Breast epithelium (tissue), 4 donors: ENCODE measurements around the gene SLC6A9. TPM values are rescaled to one million over a fixed set of nuclear protein-coding genes. Genes with fewer than 3 reads are reported as not detected.

Source experiments
- DNase-seq, 2 donors: peaks; one replicate each; pipeline ENCODE4 v3.0.0-alpha.2; 2019; ENCODE audit warnings: low spot score in 2 of 2
- H3K27ac ChIP-seq, 2 donors: fragments of 200-600 bp; sonication (generic) in 1 of 2; one replicate each; pipeline ENCODE4 v1.5.1; 2016 to 2019; ENCODE audit warnings: mild to moderate bottlenecking in 1 of 2
- H3K27me3 ChIP-seq, 2 donors: fragments of 200-600 bp; sonication (generic) in 1 of 2; one replicate each; pipeline versions ENCODE4 v1.5.1 to v1.6.0; 2017 to 2019; ENCODE audit warnings: control low read depth in 1 of 2, mild to moderate bottlenecking in 1 of 2
- H3K36me3 ChIP-seq: fragments of 200-600 bp; one replicate; pipeline ENCODE4 v1.5.1; 2019
- H3K4me1 ChIP-seq, 2 donors: fragments of 200-600 bp; sonication (generic); one replicate each; pipeline ENCODE4 v1.5.1; 2016 to 2019; ENCODE audit warnings: control low read depth in 1 of 2
- H3K4me3 ChIP-seq, 3 donors: fragments of 200-600 bp; sonication (generic); 1 replicate in 2 of 3; 2 replicates in 1 of 3; pipeline ENCODE4 v1.5.1; 2016 to 2019; ENCODE audit warnings: mild to moderate bottlenecking in 3 of 3, moderate library complexity in 2 of 3
- H3K9me3 ChIP-seq, 2 donors: fragments of 200-600 bp; sonication (generic) in 1 of 2; one replicate each; pipeline ENCODE4 v1.5.1; 2016 to 2019; ENCODE audit warnings: control low read depth in 1 of 2
- POLR2A ChIP-seq: fragments of 450-650 bp; IDR thresholded peaks from one replicate; pipeline ENCODE4 v1.6.1; 2016; ENCODE audit warnings: antibody characterized with exemption, mild to moderate bottlenecking, moderate library complexity
- POLR2AphosphoS5 ChIP-seq, 3 donors: sonication (generic); formaldehyde crosslinking; IDR thresholded peaks; one replicate each; pipeline ENCODE4 v1.6.1; 2017; ENCODE audit warnings: antibody characterized with exemption in 3 of 3
- intact Hi-C: fragments of 100-400 bp; cut with DNase I; formaldehyde crosslinking; loops from one replicate; pipeline ENCODE4 v1.15.1; 2023; ENCODE audit warnings: low total_unique reads
- total RNA-seq, 3 donors: library from RNA; depleted of rRNA; stranded (reverse); fragments of >200 nt; gene quantifications; one replicate each; pipeline ENCODE4 v1.1.0, GENCODE V29; 2016
- TF ChIP-seq, protein P1 (sequence below), 3 donors: fragments of 450-650 bp; IDR thresholded peaks; one replicate each; pipeline ENCODE4 v1.5.1; 2016 to 2017; ENCODE audit warnings: antibody characterized with exemption in 3 of 3, mild to moderate bottlenecking in 3 of 3, moderate library complexity in 3 of 3

Gene SLC6A9
- total RNA-seq, 3 donors from 2014 or later: 0.32 to 5.1 (median 3.9) TPM

GRCh38 chr1:43958351-43959255 is 72.7 kb downstream of the SLC6A9 start:
- TF ChIP-seq POLR2A (no peak), POLR2AphosphoS5 (IDR thresholded peaks at IDR 0.05) (no peak)
- TF ChIP-seq, protein P1, sequence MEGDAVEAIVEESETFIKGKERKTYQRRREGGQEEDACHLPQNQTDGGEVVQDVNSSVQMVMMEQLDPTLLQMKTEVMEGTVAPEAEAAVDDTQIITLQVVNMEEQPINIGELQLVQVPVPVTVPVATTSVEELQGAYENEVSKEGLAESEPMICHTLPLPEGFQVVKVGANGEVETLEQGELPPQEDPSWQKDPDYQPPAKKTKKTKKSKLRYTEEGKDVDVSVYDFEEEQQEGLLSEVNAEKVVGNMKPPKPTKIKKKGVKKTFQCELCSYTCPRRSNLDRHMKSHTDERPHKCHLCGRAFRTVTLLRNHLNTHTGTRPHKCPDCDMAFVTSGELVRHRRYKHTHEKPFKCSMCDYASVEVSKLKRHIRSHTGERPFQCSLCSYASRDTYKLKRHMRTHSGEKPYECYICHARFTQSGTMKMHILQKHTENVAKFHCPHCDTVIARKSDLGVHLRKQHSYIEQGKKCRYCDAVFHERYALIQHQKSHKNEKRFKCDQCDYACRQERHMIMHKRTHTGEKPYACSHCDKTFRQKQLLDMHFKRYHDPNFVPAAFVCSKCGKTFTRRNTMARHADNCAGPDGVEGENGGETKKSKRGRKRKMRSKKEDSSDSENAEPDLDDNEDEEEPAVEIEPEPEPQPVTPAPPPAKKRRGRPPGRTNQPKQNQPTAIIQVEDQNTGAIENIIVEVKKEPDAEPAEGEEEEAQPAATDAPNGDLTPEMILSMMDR (IDR thresholded peaks at IDR 0.05): no peak
- no peak overlapping the region for H3K4me3 ChIP-seq
- no peak overlapping the region for H3K27ac ChIP-seq
- DNase-seq: no peak
- intact Hi-C loops: loop anchor here (10.0 kb wide), 1 partner anchor 1114 kb away; the partner anchor contains the start of gene ZNF691
- H3K27me3 ChIP-seq: no peaks in the 10 kb centered on the region
- H3K36me3 ChIP-seq: no peaks in the 10 kb centered on the region
- H3K9me3 ChIP-seq: no peaks in the 10 kb centered on the region
- no peaks in the 10 kb centered on the region for H3K4me1 ChIP-seq

DNA sequence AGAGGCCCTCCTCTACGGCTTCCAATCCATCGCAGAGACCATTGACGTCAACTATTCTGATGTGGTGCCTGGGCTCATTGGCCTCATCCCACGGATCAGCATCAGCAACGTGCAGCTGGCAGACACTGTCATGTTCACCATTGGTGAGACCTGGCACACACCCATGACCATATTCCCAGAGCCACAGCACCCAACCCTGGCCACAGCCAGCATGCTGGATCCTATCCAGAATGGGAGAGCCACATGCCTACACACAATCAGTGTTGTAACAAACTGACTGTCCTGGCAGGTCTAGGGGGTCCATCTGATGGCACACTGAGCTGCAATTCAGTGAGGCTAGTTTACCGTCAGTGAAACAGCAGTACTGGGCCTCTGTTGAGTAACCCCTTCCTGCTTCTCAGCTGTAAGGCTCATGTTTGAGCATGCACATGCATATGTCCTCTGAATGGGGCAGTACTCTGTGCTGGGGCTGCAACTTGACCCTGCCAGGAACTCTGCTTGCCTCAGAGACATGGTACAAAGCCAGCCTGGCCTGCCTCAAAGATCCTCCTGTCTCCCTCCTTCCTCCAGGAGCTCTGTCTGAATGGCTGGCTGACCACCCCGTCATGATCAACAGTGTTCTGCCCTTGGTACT is 73.7 kb downstream of the SLC6A9 start:
- intact Hi-C loops: loop anchor here (10.0 kb wide), 1 partner anchor 1113 kb away; the partner anchor contains the start of gene ZNF691
- no peaks in the 10 kb centered on the region for H3K27me3 ChIP-seq

DNA sequence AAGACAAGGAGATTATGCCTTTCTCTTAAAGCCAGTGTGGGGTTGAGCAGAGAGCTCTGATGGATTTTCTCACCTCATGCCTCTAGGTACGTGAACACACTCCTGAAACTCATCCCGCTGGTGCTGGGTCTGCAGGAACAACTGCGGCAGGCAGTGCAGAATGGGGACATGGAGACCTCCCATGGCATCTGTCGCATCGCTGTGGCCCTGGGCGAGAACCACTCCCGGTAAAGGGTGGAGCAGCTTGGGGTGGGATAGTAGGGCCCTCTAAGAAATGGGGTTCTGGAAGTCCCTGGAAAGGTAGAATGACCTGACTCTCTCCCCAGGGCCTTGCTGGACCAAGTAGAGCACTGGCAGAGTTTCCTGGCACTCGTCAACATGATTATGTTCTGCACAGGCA is 75.0 kb downstream of the SLC6A9 start:
- TF ChIP-seq POLR2AphosphoS5 (IDR thresholded peaks at IDR 0.05): no peak
- TF ChIP-seq POLR2A: no peak
- TF ChIP-seq, protein P1 (IDR thresholded peaks at IDR 0.05): no peak
- no peak overlapping the region for H3K27ac ChIP-seq
- intact Hi-C loops: loop anchor here (10.0 kb wide), 1 partner anchor 1111 kb away; the partner anchor contains the start of gene ZNF691
- no peaks in the 10 kb centered on the region for H3K27me3 ChIP-seq
- H3K9me3 ChIP-seq: no peaks in the 10 kb centered on the region
- H3K4me3 ChIP-seq: no peak overlapping the region
- no peak for DNase-seq
- H3K4me1 ChIP-seq: no peaks in the 10 kb centered on the region
- no peaks in the 10 kb centered on the region for H3K36me3 ChIP-seq

More for the DNA sequence above, 73.7 kb downstream of the SLC6A9 start:
- Histone ChIP-seq H3K4me3 (no peak overlapping the region), H3K36me3 (no peaks in the 10 kb centered on the region), H3K4me1 (no peaks in the 10 kb centered on the region), H3K27ac (no peak overlapping the region), H3K9me3 (no peaks in the 10 kb centered on the region)
- TF ChIP-seq POLR2AphosphoS5 (IDR thresholded peaks at IDR 0.05) (no peak), POLR2A (no peak)
- TF ChIP-seq, protein P1 (IDR thresholded peaks at IDR 0.05): no peak
- DNase-seq: no peak

- intact Hi-C loops: loop anchor here (10.0 kb wide), 1 partner anchor 1109 kb away; the partner anchor contains the start of gene ZNF691
- H3K4me3 ChIP-seq: no peak overlapping the region
- no peaks in the 10 kb centered on the region for H3K27me3 ChIP-seq
- H3K4me1 ChIP-seq: no peaks in the 10 kb centered on the region
- no peak overlapping the region for H3K27ac ChIP-seq
- H3K36me3 ChIP-seq: no peaks in the 10 kb centered on the region
- DNase-seq: no peak
- H3K9me3 ChIP-seq: no peaks in the 10 kb centered on the region
- TF ChIP-seq, protein P1 (IDR thresholded peaks at IDR 0.05): no peak
- TF ChIP-seq POLR2AphosphoS5 (IDR thresholded peaks at IDR 0.05) (no peak), POLR2A (no peak)
These were observed 77.2 kb downstream of the SLC6A9 start for GRCh38 chr1:43954036-43954435.
